HG03439 (cell line): ENCODE measurements around the gene PRDM7.

ENCODE experiments used
- ATAC-seq: cut with Tn5 transposase; IDR thresholded peaks from one replicate; pipeline ENCODE4 v1.9.1; 2021; ENCODE audit warnings: mild to moderate bottlenecking, moderate library complexity; ENCODE audit not compliant: unreplicated experiment

Gene PRDM7

DNA sequence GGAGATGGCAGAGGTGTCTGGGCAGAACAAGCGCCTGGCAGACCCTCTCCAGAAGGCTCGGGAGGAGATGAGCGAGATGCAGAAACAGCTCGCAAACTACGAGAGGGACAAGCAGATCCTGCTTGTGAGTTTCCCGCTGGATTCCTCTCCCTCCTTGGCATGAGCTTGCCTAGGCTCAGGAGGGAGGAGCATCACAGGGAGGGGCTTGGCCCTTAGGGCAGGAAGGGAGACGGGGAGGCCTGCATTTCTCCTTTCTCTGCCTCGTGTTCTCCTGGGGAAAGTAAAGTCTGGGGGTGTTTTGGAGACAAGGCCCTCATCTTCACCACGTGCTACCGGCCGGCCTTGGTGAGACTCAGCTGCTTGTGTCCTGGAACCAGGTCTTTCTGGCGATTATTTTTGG lies 39.9 kb downstream of the PRDM7 start:
- no peak for ATAC-seq

DNA sequence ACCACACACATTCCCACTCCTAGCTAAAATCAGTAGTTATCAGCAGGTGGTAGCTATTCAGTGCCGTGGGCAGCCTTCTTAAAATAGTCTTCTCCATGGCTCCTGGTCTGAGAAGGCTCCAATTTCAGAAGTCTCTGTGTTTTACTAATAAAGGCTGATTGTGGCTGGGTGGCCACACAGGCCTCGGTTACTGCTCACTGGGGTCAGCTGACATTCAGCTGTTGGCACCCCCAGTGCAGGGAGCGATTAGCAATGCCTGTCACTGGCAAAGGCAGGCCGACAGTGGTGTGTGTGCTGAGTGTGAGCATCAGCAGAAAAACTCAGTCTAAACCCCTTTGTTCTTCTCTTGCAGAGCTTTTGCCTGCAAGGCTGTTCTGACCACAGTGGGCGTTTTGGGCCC lies 41.2 kb downstream of the PRDM7 start:
- ATAC-seq = no peak

DNA sequence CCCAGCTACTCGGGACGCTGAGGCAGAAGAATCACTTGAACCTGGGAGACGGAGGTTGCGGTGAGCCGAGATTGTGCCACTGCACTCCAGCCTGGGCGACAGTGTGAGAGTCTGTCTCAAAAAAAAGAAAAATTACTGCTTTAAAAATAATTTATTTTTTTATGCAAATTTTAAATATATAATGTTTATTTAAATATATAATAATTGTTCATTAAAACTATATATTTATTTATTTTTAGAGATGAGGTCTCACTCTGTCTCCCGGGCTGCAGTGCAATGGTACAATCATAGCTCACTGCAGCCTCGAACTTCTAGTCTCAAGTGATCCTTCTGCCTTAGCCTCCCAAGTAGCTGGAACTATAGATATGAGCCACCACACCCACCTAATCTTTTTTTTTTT lies 42.6 kb downstream of the PRDM7 start:
- no peak for ATAC-seq

- no peak for ATAC-seq
Measured at GRCh38 chr16:90033387-90033786, 43.7 kb downstream of the PRDM7 start.

DNA sequence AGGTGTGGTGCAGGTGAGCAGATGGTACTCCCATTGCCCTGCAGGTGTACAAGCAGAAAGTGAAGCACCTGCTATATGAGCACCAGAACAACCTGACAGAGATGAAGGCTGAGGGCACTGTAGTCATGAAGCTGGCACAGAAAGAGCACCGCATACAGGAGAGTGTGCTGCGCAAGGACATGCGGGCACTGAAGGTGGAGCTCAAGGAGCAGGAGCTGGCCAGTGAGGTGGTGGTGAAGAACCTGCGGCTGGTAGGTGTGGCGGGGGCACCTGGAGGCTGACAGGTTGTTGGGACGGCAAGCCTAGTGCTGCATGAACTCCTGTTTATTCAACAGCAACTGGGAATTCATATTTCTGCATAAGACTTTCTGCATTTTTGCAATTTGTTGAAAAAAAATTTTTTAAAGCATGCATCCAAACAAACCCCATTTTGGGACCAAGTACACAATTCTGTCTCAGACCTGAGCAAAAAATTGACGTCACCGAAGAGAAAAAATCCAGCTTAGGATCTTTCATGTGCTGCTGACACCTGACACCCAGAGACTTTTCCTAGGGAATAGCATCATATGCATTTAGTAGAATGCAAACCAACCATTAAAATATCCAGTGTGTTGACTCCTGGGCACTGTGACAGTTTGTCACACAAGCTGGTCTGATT lies 44.3 kb downstream of the PRDM7 start:
- no peak for ATAC-seq

GRCh38 chr16:90031931-90032673 lies 45.0 kb downstream of the PRDM7 start:
- no peak for ATAC-seq

- ATAC-seq = no peak
Measured at GRCh38 chr16:90031186-90031930, 45.8 kb downstream of the PRDM7 start.

GRCh38 chr16:90028985-90029384 lies 48.1 kb downstream of the PRDM7 start:
- no peak for ATAC-seq

- no peak for ATAC-seq
Measured at GRCh38 chr16:90027611-90028010, 49.5 kb downstream of the PRDM7 start.

GRCh38 chr16:90026135-90026534 lies 51.0 kb downstream of the PRDM7 start:
- no peak for ATAC-seq

DNA sequence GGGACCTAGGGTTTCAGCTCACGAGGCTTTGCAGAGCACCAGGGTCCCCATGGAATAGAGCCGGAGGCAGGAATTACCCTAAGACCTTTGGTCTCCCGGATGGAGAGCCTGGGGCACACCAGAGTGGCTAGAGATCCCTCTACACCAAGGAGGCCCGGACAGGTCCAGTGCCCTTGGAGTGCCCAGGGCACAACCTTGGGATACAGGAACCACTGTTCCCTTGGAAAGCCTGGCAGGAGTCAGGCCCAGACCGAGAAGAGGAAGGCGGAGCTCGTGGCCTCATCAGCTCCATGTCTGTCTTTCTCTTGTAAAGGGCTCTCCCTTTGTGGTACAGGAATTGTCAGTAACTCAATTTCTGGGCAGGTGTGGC lies 54.1 kb downstream of the PRDM7 start:
- no peak for ATAC-seq

- ATAC-seq = peak; percentile 58
Measured at GRCh38 chr16:90022209-90023077, 54.7 kb downstream of the PRDM7 start.

DNA sequence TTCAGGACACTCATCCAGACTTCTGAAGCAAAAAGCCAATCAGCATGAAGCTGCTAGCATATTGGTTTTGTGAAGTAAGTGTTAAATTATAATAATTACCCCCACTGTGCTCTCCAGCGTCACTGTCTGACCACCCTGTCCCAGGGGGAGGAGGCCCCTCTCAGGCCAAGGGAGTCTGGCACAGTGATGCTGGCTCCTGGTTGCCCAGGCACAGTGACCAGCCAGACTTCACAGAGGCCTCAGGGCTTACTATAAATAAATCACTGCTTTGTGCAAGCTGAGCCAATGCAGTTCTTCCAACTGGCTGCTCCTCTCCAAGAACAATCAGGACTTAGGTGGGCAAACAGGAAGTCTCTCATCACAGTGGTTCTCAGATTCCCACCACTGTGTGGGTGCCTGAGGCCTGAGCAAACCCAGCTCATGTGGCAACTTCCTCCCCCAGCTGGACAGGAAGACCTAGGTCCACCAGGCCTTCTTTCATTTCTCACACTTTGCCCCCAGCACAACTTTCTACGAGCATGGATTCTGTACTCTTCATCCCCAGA lies 56.2 kb downstream of the PRDM7 start:
- no peak for ATAC-seq

DNA sequence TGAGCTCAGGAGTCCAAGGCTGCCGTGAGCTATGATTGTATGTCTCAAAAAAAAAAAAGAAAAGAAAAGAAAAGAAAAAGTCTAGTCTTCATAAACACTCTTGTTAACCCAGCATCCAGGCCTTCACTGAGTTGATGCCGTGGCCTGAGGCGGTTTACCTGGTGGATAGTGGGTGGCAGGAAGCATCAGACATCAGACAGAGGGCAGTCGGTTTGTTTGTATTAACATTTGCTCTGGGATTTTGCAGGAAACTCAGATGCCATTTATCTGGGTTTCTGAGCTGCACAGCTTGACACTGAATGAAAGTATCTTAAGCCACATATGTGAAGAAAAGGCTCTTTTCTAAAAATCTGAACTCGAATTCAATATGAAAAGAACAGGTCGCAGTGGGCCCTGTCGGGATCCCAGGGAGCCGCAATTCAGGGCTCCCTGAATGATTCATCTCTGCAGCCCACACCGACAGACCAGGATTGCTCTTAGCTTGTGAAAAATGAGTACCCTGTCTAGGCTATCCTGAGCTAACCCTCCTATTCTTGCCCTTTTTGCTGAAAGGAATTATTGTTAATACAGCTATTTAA lies 56.8 kb downstream of the PRDM7 start:
- ATAC-seq = no peak

- no peak for ATAC-seq
Measured at GRCh38 chr16:90019543-90020259, 57.4 kb downstream of the PRDM7 start.

DNA sequence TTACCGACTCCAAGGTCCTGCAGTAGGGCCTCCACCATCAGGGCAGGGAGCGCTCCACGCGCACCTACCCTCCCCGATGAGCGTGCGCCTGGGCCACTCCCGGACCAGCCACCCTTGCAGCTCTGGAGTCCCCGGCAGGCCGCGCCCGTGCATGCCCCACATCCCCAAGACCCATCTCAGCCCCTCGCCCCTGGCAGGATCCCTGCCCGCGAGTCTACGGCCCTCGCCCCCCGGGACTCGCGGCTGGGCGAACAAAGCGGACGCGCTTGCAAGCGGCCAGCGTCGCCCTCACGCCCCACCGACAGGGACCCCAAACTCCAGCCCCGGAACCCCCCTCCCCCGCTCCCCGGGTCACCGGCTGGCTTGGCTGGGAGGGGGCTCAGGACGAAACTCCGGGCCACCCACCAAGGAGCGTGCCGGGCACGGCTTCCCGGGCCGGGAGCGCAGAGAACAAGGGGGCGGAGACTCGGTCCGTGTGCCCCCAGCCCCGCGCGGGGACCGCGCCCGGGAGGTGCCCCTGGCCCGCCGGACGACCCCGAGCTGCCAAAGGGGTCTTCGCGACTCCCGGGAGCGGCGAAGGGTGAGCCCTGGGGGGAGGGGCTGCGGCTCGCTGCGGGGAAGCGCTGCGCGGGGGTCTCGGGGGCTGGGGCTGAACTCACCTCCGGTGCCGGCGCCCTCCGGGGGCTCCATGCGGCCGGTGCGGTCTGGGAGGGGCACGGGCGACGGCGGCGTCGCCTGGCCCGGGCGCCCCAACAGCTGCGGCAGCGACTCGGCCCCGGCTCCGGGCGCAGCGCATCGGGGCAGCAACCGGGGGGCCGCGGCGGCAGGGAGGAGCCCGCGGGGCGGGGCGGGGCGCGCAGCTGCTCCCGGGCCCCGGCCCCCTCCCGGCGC lies 58.2 kb downstream of the PRDM7 start, which contains the start of gene DBNDD1:
DBNDD1 (minus strand) TSS at position 805 of the 891 bp plus-strand sequence; CDS start at position 690, 115 bp downstream.
- ATAC-seq = no peak

GRCh38 chr16:90018297-90018651 lies 58.9 kb downstream of the PRDM7 start:
- ATAC-seq = no peak

DNA sequence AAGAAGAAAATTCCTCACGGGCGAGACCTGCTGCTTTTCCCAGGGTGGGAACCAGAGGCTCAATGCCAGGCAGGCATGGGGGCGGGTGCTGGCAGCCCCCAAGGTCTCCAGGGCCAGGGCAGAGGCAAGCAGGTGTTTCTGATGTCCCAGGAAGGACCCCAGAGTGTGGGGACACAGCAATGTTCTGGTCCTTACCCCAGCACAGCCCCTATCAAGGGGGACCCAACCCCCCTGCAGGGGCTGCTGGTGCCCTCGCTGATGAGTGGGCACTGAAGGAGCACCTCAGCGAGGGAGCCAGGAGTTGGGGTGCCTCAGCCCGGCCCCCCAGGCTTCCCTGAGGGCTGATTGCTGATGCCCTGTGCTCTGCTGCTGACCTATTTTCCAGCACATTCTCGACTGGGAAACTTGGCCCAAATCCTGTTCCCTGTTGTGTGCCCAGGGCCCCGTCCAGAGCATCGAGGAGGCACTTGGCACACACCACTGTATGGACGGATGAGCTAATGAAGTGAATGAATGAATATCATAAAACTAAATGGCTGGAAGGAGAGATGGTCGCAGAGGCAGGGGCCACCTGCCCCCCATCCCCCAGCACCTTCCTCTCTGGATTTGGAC lies 60.7 kb downstream of the PRDM7 start:
- ATAC-seq = no peak
